ENCODE results near the gene TSC22D4.
A peak's percentile ranks its signal among the peaks of the same experiment; 100 is the strongest.
"Not testable (repeated sequence)": the region's sequence is repeated elsewhere in the genome, so short reads cannot be mapped to it uniquely, and the experiment has no call there.

TSC22D4 gene

DNA sequence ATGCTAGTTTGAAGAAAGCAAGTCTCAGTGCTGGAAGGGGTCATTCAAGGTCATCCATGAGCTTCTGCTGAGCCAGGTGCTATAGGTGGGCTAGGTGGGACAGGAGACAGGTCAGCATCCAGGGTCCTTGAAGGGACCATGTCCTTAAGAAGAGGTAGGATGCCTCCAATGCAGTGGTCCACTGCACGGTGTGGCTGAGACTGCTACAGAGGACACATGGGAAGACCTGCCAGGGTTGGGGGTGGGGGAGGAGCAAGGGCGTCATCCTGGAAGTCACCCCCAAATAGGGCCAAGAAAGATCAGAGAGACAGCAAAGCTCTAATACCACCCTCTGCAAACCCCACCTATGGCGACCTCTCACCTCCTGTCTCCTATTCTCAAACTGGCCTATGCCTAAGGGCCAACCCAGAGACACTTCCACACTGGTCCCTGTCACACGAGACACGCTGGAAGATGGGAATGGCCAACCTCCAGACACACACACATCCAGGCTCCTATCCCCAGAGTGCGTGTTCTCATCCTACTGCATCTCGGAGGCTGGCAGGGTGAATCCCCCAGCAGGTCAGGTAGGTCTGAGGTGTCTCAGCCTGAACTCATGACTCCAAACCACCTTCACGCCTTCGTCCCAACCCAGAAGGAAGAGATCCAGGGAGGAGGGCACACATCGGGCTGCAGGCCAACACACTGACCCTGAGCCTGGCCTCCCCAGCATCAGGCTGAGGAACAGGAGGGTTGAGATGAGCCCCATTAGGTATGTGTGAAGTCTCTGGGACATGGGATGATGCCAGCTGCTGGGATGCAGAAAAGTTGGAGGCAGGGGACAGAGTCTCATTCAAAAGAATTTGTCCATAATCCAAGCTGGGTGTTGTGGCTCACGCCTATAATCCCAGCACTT is 37.1 kb downstream of the TSC22D4 start:
- no peak for DNase-seq

DNA sequence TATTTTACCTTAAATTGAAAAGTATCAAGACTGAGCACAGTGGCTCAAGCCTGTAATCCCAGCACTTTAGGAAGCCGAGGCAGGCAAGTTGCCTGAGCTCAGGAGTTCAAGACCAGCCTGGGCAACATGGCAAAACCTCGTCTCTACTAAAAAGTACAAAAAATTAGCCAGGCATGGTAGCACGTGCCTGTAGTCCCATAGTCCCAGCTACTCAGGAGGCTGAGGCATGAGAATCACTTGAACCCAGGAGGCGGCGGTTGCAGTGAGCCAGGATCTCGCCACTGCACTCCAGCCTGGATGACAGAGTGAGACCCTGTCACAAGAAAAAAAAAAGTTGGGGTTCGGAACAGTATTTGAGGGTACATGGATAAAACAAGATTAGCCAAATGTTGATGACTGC is 39.8 kb downstream of the TSC22D4 start:
- DNase-seq: not testable (repeated sequence)

DNA sequence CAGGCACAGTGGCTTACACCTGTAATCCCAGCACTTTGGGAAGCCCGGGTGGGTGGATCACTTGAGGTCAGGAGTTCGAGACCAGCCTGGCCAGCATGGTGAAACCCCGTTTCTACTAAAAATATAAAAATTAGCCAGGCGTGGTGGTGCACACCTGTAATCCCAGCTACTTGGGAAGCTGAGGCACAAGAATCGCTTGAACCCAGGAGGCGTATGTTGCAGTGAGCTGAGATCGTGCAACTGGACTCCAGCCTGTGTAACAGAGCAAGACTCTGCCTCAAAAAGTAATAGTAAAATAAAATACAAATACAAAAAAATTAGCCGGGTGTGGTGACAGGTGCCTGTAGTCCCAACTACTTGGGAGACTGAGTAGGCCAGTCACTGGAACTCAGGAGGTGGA is 40.3 kb downstream of the TSC22D4 start:
- DNase-seq: not testable (repeated sequence)

DNA sequence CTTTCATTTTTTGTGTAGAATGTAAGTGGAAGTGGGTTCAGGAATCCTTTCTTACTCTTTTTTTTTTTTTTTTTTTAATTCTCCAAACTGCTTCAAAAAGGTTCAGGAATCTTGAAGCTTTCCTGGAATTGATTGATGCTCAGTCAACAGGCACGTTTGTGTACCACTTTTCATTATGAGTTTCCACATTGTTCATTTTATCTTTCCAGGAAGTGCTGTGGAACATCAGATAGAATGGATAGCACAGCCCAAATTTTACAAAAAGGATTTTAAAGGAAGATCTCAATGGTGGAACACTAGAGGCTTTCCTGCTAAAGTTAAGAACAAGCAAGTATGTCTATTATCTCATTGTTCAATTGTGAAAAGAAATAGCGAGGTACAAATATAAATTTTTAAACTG is 40.8 kb downstream of the TSC22D4 start:
- no peak for DNase-seq

DNA sequence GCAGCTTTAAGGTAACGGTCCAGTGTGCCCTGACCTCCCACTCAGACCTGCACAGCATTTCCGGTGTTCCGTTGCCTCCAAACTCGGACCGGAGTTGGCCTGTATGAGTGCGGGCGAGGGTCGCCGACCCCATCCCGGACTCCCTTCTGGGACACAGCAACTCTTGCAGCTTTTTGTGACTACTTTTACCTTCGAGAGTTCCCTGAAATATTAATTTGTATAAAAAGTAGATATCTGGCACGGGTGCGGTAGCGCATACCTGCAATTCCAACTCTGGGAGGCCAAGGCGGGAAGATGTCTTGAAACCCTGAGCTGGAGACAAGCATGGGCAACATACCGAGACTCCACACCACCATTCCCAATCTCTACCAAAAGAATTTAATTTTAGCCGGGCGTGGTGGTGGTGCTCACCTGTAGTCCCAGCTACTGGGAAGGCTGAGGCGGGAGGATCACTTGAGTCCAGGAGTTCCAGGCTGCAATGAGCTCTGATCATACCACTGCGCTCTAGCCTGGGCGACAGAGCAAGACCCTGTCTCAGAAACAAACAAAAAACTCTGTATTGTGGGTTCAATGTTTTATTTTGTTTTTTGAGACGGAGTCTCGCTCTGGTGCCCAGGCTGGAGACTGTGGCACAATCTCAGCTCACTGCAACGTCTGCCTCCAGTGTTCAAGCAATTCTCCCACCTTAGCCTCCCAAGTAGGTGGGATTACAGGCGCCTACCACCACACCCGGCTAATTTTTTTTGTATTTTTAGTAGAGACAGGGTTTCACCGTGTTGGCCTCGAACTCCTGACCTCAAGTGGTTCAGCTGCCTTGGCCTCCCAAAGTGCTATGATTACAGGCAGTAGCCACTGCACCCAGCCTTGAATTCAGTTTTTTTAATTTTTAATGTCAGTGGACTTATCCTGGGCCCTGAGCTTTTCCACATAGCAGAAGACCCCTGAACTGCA is 41.6 kb downstream of the TSC22D4 start:
- no peak for DNase-seq

DNA sequence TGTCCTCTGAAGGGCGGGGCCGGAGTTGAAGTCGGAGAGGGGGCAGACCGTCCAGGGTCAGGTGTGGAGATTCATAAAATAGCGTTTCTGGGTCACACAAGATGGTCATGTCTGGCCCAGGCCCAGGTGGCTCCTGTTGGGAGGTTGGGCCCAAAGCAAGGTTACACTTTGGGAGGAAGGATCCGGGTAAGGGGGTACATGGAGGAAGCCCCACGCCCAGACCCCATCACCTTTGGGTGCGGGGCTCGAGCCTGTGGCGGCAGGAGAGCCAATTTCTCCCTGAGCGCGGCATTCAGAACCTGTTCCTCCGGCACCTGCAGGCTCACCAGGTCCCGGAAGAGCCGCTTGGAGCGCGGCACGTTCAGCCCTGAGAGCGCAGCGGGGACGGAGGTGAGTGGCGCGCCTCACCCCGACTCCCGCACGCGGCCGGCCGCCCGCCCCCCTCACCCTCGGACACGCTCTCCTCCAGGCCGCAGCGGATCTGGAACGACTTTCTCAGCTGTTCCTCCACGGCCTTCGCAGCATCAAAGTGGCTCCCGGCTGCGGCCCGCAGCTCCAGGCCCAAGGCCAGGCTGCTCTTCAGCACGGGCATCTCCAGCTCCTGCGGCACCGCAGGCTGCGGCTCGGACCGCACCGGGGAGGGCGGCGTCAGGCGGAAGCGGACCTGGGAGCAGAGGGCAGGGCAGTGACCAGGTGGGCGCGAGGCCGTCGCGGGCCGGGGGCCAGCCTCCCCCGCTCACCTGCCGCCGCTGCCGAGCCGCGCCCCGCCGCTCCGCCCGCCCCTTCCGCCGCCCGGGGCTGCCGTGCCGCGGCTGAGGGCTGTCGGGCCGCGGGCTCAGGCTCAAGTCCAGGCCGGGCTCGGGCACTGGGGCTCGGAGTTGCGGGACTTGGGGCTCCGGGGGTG is 43.4 kb downstream of the TSC22D4 start:
- peak; percentile 46 for DNase-seq

DNA sequence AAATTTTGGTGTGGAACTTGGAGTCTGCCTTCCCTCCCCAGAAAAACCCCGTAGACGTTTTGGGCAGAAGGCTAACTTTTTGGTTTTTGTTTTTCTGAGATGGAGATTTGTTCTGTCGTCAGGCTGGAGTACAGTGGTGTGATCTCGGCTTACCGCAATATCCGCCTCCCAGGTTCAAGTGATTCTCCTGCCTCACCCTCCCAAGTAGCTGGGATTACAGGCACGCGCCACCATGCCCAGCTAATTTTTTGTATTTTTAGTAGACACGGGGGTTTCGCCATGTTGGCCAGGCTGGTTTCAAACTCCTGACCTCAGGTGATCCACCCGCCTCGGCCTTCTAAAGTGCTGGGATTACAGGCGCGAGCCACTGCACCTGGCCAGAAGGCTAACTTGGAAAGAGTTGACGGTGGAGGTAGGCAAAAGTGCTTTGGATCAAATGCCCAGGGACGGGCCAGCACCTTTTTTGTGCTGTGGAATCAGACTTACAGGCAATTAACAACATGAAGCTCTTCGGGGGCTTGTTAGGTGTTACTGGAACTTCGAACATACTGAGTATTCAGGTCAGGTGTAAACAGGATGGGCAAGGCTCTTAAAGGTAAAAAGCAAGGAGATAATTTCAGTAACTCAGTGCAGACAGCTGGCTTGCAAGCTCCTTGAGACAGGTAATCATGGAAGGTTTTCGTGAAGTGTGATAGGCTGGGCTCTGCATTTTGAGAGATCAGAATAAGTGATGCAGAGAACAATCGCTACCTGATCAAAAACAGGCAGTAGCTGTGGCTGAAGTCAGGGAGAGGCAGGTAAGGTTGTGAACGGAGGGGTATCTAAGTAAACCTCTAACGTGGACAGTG is 44.5 kb downstream of the TSC22D4 start:
- DNase-seq: no peak

DNA sequence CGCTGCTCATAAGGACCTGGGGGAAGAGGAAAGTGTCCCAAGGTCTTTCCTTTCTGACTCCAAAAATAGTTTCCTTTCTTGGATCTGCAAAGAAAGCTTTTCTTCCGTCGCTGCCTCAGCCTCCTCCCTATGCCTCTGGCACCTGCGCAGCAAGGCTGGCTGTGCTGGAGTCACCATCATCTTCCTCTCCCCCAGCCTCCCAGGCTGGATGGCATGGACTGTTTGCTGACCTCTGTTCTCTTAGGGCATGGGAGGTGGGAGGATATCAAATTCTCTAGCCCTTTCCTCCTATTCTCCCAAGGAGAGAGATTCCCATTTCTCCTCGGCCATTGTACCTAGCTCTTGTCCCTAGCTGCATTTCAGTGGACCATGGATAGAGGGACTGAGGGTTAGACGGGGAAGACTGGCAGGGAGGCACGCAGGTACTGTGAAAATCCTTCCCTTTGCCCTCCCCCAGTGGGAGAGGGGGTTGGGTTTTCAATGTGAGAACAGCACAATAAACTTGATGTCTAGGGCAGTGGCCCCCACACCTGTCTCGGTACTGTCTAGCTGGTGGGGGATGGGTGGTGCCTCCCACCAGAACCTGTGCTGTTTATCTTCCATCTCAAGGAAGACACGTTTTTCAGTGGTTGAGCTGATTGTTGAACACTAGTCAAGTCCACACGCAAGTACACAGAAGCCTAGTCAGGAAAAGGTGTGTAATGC is 45.3 kb downstream of the TSC22D4 start:
- DNase-seq: no peak

DNA sequence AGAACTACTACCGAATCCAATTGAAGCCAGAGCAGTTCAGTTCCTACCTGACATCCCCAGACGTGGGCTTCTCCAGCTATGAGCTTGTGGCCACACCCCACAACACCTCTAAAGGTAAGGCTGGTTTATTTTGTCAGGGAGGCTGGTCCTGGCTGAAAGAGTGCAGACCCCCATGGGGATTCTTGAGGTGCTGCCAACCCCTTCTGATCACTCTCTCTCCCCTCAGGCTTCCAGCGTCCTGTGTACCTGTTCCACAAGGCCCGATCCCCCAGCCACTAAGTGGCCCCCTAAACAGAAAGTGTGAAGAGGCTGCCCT is 45.8 kb downstream of the TSC22D4 start:
- no peak for DNase-seq

DNA sequence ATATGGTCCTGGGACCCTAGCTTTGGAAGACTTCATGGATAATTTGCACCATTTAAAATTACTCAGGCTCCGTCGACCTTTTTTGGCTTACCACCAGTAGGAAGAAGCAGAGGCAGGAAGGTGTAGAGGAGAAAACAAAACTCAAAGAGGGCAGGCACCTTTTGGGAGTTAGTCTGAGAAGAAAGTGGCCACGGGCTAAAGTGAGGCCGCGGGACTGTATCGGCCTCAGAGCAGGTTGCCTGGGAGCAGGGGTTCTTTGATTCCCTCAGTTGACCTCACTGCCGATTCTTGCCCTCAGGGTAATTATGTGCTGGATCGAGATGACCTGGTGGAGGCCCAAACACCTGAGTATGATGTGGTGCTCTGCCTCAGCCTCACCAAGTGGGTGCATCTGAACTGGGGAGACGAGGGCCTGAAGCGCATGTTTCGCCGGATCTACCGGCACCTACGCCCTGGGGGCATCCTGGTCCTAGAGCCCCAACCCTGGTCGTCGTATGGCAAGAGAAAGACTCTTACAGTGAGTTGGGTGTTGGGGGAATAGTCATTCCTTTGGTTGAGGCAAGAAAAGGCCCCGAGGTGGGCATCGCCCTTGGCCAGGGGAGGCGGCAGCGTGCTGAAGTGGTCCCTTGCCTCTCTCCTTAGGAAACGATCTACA is 46.3 kb downstream of the TSC22D4 start:
- DNase-seq: no peak

DNA sequence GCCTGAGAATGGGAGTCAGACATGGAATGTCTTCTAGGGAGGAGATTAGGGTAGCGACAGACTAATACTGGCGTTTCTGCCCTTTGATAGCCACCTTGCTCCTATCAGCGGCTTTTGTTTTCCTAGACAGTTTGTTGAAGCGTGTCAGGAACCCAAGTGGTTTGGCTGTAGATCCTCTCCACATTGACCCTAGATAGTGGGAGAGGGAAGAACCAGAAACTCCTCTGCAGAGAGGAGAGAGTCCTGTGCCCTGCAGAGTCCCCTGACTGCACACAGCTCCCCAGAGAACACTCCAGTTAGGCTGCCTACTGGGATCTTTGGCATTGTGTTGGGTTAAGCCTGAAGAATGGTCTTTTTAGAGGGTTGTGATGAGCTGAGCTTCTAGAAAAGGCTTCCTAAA is 47.0 kb downstream of the TSC22D4 start:
- DNase-seq: no peak

DNA sequence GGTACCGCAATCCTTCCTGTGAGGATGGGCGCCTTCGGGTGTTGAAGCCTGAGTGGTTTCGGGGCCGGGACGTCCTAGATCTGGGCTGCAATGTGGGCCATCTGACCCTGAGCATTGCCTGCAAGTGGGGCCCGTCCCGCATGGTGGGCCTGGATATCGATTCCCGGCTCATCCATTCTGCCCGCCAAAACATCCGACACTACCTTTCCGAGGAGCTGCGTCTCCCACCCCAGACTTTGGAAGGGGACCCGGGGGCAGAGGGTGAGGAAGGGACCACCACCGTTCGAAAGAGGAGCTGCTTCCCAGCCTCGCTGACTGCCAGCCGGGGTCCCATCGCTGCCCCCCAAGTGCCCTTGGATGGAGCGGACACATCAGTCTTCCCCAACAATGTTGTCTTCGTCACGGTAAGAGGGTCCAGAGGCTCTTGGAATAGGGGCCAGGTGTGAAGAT is 47.7 kb downstream of the TSC22D4 start:
- no peak for DNase-seq

DNA sequence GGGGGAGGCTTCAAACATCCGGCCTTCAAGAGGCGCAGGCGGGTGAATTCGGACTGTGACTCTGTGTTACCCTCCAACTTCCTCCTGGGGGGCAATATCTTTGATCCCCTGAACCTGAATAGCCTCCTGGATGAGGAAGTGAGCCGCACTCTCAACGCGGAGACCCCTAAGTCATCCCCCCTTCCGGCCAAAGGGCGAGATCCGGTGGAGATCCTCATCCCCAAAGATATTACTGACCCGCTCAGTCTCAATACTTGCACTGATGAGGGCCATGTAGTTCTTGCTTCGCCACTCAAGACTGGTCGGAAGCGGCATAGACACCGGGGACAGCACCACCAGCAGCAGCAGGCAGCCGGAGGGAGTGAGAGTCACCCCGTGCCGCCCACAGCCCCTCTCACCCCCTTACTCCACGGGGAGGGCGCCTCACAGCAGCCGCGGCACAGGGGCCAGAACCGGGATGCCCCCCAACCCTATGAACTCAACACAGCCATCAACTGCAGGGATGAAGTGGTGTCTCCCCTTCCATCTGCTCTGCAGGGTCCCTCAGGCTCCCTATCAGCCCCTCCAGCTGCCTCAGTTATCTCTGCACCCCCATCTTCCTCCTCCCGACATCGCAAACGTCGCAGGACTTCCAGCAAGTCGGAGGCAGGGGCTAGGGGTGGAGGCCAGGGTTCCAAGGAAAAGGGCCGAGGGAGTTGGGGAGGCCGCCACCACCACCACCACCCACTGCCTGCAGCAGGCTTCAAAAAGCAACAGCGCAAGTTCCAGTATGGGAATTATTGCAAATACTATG is 48.3 kb downstream of the TSC22D4 start:
- DNase-seq: peak; percentile 54

DNA sequence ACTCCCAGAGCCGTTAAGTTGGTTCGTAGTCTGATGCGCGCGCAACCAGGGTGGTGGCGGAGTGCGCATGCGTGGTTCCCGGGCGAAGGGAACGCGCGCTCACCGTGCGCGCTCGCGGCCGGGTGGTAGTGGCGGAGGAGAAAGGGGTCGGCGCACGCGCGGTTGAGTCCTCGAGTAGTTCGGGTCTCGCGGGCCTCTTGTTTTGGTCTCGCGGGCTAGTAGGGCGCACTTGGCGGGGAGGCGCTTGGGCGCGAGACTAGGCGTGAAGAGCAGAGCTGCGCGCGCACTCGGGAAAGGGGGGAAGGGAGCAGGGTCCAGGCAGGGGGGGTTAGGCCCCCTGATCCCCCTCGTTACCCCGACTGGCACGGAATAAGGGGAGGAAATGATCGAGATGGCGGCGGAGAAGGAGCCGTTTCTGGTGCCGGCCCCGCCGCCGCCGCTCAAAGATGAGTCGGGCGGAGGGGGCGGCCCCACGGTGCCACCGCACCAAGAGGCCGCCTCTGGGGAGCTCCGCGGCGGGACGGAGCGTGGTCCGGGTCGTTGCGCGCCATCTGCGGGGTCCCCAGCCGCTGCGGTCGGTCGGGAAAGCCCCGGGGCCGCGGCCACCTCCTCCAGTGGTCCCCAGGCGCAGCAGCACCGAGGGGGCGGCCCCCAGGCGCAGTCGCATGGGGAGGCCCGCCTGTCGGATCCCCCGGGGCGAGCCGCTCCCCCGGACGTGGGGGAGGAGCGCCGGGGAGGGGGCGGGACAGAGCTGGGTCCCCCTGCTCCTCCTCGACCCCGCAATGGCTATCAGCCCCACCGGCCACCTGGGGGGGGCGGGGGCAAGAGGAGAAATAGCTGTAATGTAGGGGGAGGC is 49.1 kb downstream of the TSC22D4 start, which contains the start of gene MEPCE:
Gene MEPCE, plus strand, starts transcription at position 195 of the 856 bp plus-strand sequence. Its CDS starts 188 bp downstream, at position 383.
- DNase-seq: peak; percentile 96

DNA sequence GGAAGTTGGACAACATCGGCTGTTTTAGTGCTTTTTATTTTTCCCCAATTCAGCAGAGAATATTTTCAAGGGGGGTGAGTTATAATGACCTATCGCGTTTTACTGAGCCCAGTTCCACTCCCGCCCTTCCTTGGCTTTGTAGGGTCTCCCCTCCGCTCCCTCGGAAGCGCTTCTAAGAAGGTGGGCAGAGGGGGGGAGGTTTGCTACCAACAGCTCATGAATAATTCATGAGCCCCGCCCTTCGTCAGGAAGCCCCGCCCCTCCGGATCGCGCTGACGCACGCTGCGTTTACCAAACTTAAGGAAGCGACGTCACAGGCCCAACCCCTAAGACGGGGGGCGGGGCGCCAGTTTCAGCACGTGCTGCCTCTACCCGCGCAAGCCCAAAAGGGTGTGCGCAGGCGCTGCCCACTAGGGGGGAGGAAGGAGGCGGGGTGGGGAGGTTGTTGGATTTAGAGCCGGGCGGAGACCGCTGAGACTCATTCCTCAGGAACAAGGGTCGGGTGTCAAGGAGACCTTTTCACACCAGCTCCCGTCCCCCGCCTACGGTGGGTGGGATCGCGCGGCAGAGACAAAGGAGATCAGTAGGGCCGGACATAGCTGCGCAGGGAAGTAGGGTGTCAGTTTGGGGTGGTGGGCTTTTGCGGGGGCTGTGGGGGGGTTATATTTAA is 49.9 kb downstream of the TSC22D4 start:
- peak; percentile 100 for DNase-seq

DNA sequence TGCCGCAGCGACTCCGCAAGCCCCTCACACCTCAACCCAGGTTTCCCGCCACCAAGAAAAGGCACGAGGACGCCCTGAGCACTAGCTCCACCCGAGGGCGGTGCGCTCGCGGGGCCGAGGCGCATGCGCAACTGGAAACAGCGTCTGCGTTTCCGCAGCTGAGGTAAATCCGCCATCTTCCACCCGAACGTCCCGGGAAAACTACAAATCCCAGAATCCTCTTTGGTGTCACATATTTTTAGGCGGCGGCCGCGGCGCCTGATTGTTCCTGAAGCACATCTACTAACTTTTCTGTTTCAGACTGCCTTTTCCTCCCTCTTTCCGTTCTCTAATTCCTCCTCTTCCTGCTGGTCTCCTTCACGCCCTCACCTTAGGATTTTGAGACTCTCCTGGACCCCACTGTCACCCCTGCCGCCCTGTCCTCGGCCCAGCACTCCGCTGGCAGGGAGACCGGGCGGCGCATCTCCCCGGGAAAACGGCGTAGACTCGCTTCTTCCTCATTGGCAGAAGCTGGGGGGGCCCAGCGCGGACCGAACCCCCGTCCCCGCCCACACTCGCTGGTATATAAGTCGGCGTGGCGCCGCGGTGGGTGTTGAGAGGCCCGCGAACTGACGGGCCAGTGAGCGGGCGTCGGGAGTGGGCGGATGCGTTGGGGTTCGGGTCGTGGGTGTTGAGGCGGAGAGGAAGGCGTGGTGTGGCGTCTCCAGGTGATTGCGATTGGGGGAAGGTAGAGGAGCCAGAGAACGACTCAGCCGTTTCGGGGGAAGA is 50.6 kb downstream of the TSC22D4 start, which contains the start of gene ZCWPW1:
Gene ZCWPW1, minus strand, starts transcription at position 505 of the 768 bp plus-strand sequence. CDS start 8,054 bp downstream, outside the sequence.
- DNase-seq: peak; percentile 96

DNA sequence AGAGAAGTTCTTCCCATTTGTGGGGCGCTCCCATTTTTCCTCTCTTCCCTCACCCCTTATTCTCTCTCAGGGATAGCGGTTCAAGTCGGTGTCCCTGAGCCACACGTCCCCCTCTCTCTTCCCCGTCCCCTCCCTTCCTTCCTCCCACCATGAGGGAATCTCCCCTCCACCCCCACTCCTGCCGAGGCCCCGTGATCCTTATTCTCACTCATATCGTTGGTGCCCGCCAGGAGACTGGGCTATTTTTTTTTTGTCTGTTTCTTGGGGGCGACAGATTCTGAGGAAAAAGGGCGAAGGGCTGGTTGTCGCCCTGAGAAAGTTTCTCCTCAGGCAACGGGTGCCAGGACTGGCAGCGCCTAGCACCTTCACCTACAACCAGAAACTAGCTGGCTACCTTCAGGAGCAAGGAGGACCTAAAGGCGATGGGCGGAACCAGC is 51.2 kb downstream of the TSC22D4 start:
- DNase-seq: no peak

Measured in stimulated activated CD4-positive, alpha-beta T cell treated with anti-CD3 and anti-CD28 coated beads, Interleukin-4, amount 100 ng/mL, for 24 hours (primary cell).